HL-60 (cell line): ENCODE measurements around the gene TMEM60.

Experiments
- CTCF ChIP-seq: IDR thresholded peaks from one replicate; pipeline ENCODE4 v1.5.1; 2011; ENCODE audit warnings: low read length, control low read depth, inconsistent platforms; ENCODE audit not compliant: insufficient read depth
- GABPA ChIP-seq: IDR thresholded peaks from 2 replicates; pipeline ENCODE4 v1.6.1; 2012; ENCODE audit warnings: low read depth
- POLR2AphosphoS5 ChIP-seq: IDR thresholded peaks from 2 replicates; pipeline ENCODE4 v1.6.1; 2012; ENCODE audit warnings: low read depth
- REST ChIP-seq: IDR thresholded peaks from 2 replicates; pipeline ENCODE4 v1.6.1; 2012; ENCODE audit warnings: low read depth; ENCODE audit not compliant: insufficient replicate concordance
- SPI1 ChIP-seq: IDR thresholded peaks from 2 replicates; pipeline ENCODE4 v1.6.1; 2012; ENCODE audit warnings: low read depth, mild to moderate bottlenecking, borderline replicate concordance

- TF ChIP-seq CTCF (no peak), POLR2AphosphoS5 (no peak), REST (no peak), SPI1 (no peak), GABPA (no peak)
Observed at GRCh38 chr7:77824636-77825035, 26.4 kb upstream of the TMEM60 start.
